Urinary bladder (tissue), 4 donors: ENCODE results near the gene TMPRSS13. TPM values are rescaled to one million over a fixed set of nuclear protein-coding genes. Genes with fewer than 3 reads are reported as not detected.

ENCODE experiments used
- DNase-seq: peaks from one replicate; pipeline ENCODE4 v3.0.0-alpha.2; 2015; ENCODE audit errors: extremely low spot score
- H3K27ac ChIP-seq: one replicate; pipeline ENCODE4 v1.5.1; 2013; ENCODE audit warnings: low read depth, mild to moderate bottlenecking, moderate library complexity
- H3K36me3 ChIP-seq: one replicate; pipeline ENCODE4 v1.6.1; 2013; ENCODE audit warnings: mild to moderate bottlenecking, moderate library complexity; ENCODE audit not compliant: insufficient read depth
- H3K4me1 ChIP-seq: one replicate; pipeline ENCODE4 v1.6.1; 2013; ENCODE audit warnings: mild to moderate bottlenecking, moderate library complexity; ENCODE audit not compliant: insufficient read depth
- H3K4me3 ChIP-seq: one replicate; pipeline ENCODE4 v1.5.1; 2013; ENCODE audit warnings: low read depth, low read length
- WGBS: extraction: QIAGEN DNeasy Blood & Tissue Kit; methylation state at CpG from one replicate; pipeline ENCODE4 v1.1.7; 2013; 5-methylcytosine and 5-hydroxymethylcytosine counted together
- polyA plus RNA-seq: library from polyadenylated mRNA; stranded (reverse); fragments of 200-250 nt; gene quantifications from one replicate; pipeline ENCODE4 v1.2.3, GENCODE V29; 2013
- total RNA-seq: library from RNA; depleted of rRNA; stranded (reverse); fragments of >200 nt; gene quantifications from one replicate; pipeline ENCODE4 v1.2.3, GENCODE V29; 2014
- donor health status: healthy with polysubstance abuse.
- donor health status: healthy.

The TMPRSS13 gene
- total and polyA plus RNA-seq, 2 donors, result 0.18 to 0.63 TPM

GRCh38 chr11:117876341-117877119 lies 52.7 kb downstream of the TMPRSS13 start, which contains the start of gene FXYD6:
TSS of gene FXYD6 (minus strand) at chr11:117876658. CDS start at chr11:117842776, 33,882 bp downstream.
- H3K27ac ChIP-seq, result peak within 1 kb of the TSS; percentile 57
- no peaks in the 10 kb centered on the region for H3K36me3 ChIP-seq
- H3K4me3 ChIP-seq, result peak within 1 kb of the TSS; percentile 54
- peak; percentile 84 for DNase-seq
- WGBS, result under 1% methylated on average over 63 of the region's 63 CpGs
- H3K4me1 ChIP-seq, result no peaks in the 10 kb centered on the region

DNA sequence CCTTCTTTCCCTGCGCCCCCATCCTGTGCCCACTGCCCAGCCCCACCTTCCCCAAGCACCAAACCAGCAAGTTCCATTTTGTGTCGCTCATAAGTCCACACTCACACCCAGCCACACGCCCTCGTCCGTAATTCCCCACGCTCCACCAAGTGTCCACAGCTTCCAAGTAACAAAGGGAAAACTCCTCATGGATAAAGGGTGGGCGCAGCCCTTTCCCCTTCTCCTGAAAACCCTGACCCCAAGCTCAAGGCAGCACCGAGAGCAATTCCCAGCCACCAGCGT lies 53.2 kb downstream of the TMPRSS13 start:
- Histone ChIP-seq H3K4me3 (peak overlapping the region; percentile 54), H3K4me1 (no peaks in the 10 kb centered on the region), H3K36me3 (no peaks in the 10 kb centered on the region), H3K27ac (no peak overlapping the region)
- no peak for DNase-seq
- 0% methylated on average over 9 of the region's 9 CpGs for whole genome bisulfite sequencing

GRCh38 chr11:117875382-117876058 lies 53.7 kb downstream of the TMPRSS13 start:
- Histone ChIP-seq H3K27ac (no peak overlapping the region), H3K36me3 (no peaks in the 10 kb centered on the region), H3K4me1 (no peaks in the 10 kb centered on the region), H3K4me3 (peak overlapping the region; percentile 54)
- no peak for DNase-seq
- 2% methylated on average over 20 of the region's 20 CpGs for WGBS

- no peak for DNase-seq
- Histone ChIP-seq H3K4me1 (no peaks in the 10 kb centered on the region), H3K4me3 (no peak overlapping the region), H3K27ac (no peak overlapping the region), H3K36me3 (no peaks in the 10 kb centered on the region)
- WGBS, result 72% methylated on average over 4 of the region's 4 CpGs
Observed at GRCh38 chr11:117874910-117875381, 54.3 kb downstream of the TMPRSS13 start.

DNA sequence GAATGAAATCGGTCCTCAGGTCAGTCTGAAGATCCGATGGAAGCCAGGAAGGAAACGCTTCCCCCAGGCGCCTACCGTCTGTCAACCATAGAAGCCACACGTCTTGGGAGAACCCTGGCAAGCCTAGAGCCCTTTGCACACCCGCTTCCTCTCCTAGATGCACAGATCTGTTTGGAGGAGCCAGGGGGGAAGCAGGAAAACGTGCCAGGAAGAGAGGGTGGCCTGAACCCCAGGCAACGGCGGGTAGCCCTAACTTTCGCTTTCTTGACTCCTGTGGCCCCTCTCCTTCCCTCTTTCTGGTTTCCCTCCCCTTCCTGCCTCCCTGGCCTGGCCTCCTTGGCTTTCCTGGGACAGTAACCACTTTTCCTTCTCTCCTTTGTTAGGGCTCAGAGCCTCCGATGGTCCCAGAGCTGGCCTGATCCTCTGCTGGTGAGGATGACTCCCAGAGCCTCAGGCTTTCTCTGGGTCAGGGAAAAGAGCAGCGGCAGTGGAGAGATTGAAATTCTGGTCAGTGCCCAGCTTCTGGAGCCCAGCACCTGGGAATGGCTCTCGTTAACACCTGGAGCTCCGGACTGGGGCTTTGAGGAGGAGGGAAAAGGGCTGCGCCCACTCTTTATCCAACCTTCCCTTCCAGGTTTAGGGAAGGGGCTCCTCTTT lies 54.8 kb downstream of the TMPRSS13 start:
- no peak overlapping the region for H3K4me3 ChIP-seq
- WGBS, result 42% methylated on average over 16 of the region's 16 CpGs
- DNase-seq, result no peak
- no peaks in the 10 kb centered on the region for H3K36me3 ChIP-seq
- no peaks in the 10 kb centered on the region for H3K4me1 ChIP-seq
- no peak overlapping the region for H3K27ac ChIP-seq

DNA sequence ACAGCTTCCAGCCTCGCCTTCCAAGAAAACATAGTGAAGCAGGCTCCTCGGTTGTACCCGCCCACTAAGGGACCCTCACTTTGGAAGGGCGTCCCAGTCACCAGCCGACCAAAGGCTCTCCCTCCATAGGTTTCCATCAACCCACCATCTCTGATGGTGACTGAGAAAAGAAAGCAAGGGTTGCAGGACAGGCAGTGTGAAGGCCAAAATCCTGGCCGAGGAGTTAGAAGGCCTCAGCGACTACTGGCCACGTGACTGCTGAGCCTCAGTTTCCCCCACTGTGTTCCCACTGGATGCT lies 55.4 kb downstream of the TMPRSS13 start:
- Histone ChIP-seq H3K4me1 (no peaks in the 10 kb centered on the region), H3K4me3 (no peak overlapping the region), H3K36me3 (no peaks in the 10 kb centered on the region), H3K27ac (no peak overlapping the region)
- DNase-seq, result no peak
- WGBS, result 78% methylated on average over 8 of the region's 8 CpGs

DNA sequence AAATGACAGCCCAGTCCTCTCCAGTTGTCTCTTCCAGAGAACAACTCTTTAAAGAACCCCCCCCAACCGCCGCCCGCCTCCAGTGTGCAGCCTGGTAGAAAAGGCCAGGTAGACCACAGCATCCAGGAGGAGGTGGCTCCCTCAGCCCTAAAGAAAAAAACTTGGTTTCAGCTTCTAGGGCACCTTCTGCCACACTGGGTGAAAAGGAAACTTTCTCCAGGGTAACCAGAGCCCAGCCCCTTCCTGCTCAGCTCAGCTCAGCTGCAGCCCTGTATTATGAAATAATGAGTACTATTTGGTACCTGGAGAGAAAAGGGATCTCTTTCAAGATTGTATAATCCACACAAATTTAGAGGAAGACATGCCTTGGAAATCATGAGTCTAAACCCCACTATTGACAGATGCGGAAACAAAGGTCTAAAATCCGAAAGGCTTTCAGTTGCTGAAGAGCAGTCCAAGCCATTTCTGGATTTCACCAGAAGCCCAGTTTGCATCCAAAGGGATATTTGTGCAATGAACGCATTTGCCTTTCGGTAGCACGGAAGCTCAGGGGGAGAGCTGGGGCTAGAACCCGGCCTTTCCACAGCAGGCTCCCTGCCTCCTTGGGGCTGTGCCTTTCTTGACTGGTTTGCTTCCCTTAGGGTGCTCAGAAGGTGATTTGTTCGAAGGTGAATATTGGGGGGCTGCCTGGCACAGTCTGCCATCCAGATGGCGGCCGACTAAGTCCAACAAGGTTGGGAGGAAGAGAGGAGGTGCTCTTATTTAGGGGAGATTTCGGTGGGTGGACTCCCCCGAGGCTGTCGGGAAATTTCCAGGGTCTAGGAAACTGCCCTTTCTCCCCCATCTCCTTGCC lies 56.0 kb downstream of the TMPRSS13 start:
- no peaks in the 10 kb centered on the region for H3K4me1 ChIP-seq
- no peak overlapping the region for H3K27ac ChIP-seq
- H3K36me3 ChIP-seq, result no peaks in the 10 kb centered on the region
- no peak for DNase-seq
- no peak overlapping the region for H3K4me3 ChIP-seq
- WGBS, result 75% methylated on average over 15 of the region's 15 CpGs

- H3K27ac ChIP-seq, result no peak overlapping the region
- no peaks in the 10 kb centered on the region for H3K36me3 ChIP-seq
- WGBS, result 30% methylated on average over 12 of the region's 12 CpGs
- no peak for DNase-seq
- H3K4me1 ChIP-seq, result no peaks in the 10 kb centered on the region
- H3K4me3 ChIP-seq, result no peak overlapping the region
Observed at GRCh38 chr11:117872420-117872961, 56.7 kb downstream of the TMPRSS13 start.

DNA sequence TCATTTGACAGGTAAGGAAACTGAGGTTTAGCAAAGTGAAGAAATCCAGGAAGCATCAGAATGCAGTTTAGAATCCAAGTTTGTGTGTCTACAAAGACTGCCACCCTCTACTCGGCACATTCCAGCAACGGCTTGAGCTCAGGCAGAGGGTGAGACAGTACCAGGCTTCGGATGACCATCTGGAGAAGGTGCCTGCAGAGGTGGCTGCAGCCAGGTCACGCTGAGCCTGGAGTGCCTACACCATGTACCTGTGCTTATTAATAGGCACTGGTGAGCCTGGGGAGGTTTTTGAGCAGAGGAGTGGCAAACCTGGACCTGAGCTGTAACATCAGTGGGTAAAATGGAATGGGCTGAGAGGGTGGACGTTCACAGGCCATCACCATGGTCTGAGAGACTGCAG lies 57.4 kb downstream of the TMPRSS13 start:
- Histone ChIP-seq H3K27ac (no peak overlapping the region), H3K36me3 (no peaks in the 10 kb centered on the region), H3K4me3 (no peak overlapping the region), H3K4me1 (no peaks in the 10 kb centered on the region)
- WGBS, result 74% methylated on average over 5 of the region's 5 CpGs
- DNase-seq, result no peak

DNA sequence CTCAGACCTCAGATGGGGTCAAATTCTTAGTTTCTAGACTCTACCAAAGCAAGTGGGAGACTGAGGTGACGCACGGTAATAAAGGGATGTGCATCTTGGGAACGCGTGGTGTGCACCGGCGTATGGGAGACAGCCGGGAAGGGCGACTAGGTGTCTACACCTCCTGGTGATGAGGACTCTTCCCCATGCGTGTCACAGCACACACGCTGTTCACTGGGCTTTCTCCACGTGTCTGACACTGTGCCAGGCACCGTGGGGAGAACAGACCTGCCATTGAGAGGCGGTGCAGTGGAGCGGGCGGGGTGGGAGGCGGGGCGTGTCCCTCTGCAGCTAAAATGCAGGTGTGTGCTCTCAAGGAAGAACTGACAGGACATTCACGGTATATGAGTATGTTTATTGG lies 58.0 kb downstream of the TMPRSS13 start:
- WGBS, result 77% methylated on average over 18 of the region's 18 CpGs
- Histone ChIP-seq H3K4me1 (no peaks in the 10 kb centered on the region), H3K36me3 (no peaks in the 10 kb centered on the region), H3K27ac (no peak overlapping the region), H3K4me3 (no peak overlapping the region)
- DNase-seq, result no peak

GRCh38 chr11:117870103-117870952 lies 58.9 kb downstream of the TMPRSS13 start:
- 66% methylated on average over 9 of the region's 9 CpGs for WGBS

GRCh38 chr11:117869604-117870003 lies 59.6 kb downstream of the TMPRSS13 start:
- H3K27ac ChIP-seq, result no peak overlapping the region
- no peaks in the 10 kb centered on the region for H3K4me1 ChIP-seq
- 33% methylated on average over 4 of the region's 4 CpGs for WGBS
- no peak overlapping the region for H3K4me3 ChIP-seq
- DNase-seq, result no peak
- no peaks in the 10 kb centered on the region for H3K36me3 ChIP-seq

More at GRCh38 chr11:117870103-117870952, 58.9 kb downstream of the TMPRSS13 start:
- Histone ChIP-seq H3K27ac (no peak overlapping the region), H3K4me1 (no peaks in the 10 kb centered on the region), H3K4me3 (no peak overlapping the region), H3K36me3 (no peaks in the 10 kb centered on the region)
- DNase-seq, result no peak
